Urinary bladder (tissue), 4 donors: ENCODE results near the gene RPL19. TPM values are rescaled to one million over a fixed set of nuclear protein-coding genes. Genes with fewer than 3 reads are reported as not detected.

Experiments used
- DNase-seq: peaks from one replicate; pipeline ENCODE4 v3.0.0-alpha.2; 2015; ENCODE audit errors: extremely low spot score
- H3K27ac ChIP-seq: one replicate; pipeline ENCODE4 v1.5.1; 2013; ENCODE audit warnings: low read depth, mild to moderate bottlenecking, moderate library complexity
- H3K36me3 ChIP-seq: one replicate; pipeline ENCODE4 v1.6.1; 2013; ENCODE audit warnings: mild to moderate bottlenecking, moderate library complexity; ENCODE audit not compliant: insufficient read depth
- H3K4me1 ChIP-seq: one replicate; pipeline ENCODE4 v1.6.1; 2013; ENCODE audit warnings: mild to moderate bottlenecking, moderate library complexity; ENCODE audit not compliant: insufficient read depth
- H3K4me3 ChIP-seq: one replicate; pipeline ENCODE4 v1.5.1; 2013; ENCODE audit warnings: low read depth, low read length
- WGBS: extraction: QIAGEN DNeasy Blood & Tissue Kit; methylation state at CpG from one replicate; pipeline ENCODE4 v1.1.7; 2013; 5-methylcytosine and 5-hydroxymethylcytosine counted together
- polyA plus RNA-seq: library from polyadenylated mRNA; stranded (reverse); fragments of 200-250 nt; gene quantifications from one replicate; pipeline ENCODE4 v1.2.3, GENCODE V29; 2013
- total RNA-seq: library from RNA; depleted of rRNA; stranded (reverse); fragments of >200 nt; gene quantifications from one replicate; pipeline ENCODE4 v1.2.3, GENCODE V29; 2014
- donor health status: healthy with polysubstance abuse.
- donor health status: healthy.

Gene RPL19
- total and polyA plus RNA-seq, 2 donors, result 1,329 to 2,653 TPM

DNA sequence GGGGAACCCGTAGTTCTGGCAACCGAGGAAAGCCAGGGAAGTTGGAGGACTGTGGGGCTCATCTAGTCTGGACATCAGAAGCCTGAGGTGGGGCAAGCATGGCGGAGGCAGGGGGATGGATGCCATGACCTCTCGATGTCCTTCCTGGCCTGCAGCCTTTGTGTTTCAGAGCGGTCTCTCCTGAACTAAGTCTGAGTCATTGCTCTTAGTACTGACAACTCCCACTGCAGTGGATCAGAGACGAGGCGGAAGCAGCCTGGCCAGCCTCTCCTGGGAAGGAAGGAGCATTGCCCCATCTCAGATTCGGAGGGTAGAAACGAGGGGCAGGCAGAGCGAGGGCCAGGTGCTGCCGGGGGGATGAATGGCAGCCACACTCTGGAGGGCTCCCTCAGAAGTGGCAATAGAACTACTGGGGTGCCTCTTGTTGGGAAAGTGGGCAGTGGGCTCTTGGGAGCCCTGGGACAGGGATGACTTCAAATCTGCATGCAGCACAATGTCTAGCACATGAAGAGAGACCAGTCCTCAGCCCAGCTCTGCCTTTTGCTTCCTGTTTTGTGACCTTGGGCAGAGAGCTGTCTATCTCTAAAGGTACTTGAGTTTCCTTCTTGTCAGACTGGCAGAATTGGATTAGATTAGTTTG lies 29.3 kb downstream of the RPL19 start:
- WGBS, result 60% methylated on average over 11 of the region's 11 CpGs
- Histone ChIP-seq H3K4me3 (no peak overlapping the region), H3K36me3 (no peaks in the 10 kb centered on the region), H3K4me1 (no peaks in the 10 kb centered on the region), H3K27ac (no peak overlapping the region)
- DNase-seq, result no peak

DNA sequence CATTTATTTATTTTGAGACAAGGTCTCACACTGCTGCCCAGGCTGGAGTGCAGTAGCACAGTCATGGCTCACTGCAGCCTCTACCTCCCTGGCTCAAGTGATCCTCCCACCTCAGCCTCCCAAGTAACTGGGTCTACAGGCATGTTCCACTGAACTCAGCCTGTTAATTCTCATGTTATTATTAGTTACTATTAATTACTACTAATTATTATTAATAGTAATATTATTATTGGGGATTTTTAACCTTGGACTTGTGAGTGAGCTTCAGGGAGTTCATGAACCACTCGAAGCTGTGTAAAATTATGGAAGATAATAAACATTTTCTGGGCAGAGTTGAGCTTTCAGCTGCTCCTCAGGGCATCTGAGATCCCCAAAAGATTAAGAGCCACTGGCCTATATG lies 30.3 kb downstream of the RPL19 start:
- H3K27ac ChIP-seq, result no peak overlapping the region
- no peak overlapping the region for H3K4me3 ChIP-seq
- no peak for DNase-seq
- 37% methylated on average over 1 of the region's 1 CpG for WGBS
- H3K36me3 ChIP-seq, result no peaks in the 10 kb centered on the region
- no peaks in the 10 kb centered on the region for H3K4me1 ChIP-seq

DNA sequence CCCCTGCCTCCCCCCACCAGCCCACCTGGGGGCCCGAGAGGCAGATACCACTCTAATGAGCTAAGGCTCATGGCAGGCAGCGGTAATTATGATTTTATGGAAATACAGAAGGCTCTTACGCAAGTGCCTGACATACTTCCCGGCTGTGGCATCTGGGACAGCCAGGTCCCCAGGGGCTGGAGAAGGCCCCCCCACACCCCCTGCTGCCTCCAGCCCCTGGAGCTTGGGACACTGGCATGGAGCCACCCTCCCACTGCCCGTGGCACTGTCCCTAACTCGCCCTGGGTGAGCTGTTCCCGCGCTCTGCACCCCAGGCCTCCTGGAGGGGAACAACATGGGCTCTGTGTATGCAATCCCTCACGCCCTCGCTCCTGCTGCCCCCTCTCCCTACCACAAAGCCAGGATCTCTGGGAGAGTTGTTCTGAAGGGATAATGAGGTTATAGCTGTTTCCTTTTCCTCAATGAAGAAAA lies 31.0 kb downstream of the RPL19 start:
- no peak for DNase-seq
- Histone ChIP-seq H3K36me3 (no peaks in the 10 kb centered on the region), H3K27ac (no peak overlapping the region), H3K4me3 (no peak overlapping the region), H3K4me1 (no peaks in the 10 kb centered on the region)
- 55% methylated on average over 10 of the region's 10 CpGs for WGBS

DNA sequence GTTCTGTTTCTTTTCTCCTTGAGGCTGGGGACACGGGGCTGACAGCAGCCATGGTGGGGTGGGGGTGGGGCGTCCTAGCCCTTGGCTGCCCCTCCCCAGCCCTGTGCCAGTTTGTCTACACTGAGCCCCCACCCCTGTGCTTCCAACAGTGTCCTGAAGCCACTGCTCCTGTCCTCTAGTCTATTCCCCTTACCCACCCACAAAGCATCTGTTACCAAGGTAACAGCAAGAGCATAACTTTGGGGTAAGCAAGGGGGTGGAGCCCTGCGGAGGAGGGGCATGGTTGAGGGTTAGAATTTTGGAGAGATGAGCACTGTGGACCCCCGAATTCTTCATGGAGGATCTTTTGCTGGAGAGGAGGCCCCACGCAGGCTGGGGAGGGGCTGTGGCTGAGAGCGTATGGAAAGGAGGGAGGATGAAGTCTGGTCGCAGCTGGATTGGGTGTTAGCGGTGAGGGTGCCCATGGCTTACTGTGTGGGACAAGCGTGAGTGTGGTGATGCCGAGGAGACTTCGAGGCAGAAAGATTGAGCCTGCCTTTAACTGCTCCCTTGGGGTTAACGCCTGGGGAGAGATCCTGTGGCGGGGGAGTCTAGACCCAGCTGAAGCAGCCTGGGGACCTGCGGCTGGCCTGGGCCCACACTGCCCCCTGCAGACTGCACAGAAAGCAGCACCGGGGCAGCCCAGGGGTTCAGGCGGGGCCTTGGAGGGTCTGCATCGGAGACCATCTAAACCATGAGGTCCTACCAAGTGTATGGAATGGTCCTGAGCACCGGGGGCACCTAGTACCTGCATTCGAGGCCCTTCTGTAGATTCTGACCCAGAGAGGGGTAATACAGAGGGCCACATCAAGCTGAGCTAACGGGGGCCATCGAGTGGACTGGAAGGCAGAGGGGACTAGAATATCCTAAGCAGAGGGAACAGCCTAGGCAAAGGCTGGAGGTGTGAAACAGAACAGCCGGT lies 31.8 kb downstream of the RPL19 start:
- no peaks in the 10 kb centered on the region for H3K4me1 ChIP-seq
- 10% methylated on average over 22 of the region's 22 CpGs for WGBS
- DNase-seq, result no peak
- no peak overlapping the region for H3K4me3 ChIP-seq
- H3K27ac ChIP-seq, result no peak overlapping the region
- H3K36me3 ChIP-seq, result no peaks in the 10 kb centered on the region

DNA sequence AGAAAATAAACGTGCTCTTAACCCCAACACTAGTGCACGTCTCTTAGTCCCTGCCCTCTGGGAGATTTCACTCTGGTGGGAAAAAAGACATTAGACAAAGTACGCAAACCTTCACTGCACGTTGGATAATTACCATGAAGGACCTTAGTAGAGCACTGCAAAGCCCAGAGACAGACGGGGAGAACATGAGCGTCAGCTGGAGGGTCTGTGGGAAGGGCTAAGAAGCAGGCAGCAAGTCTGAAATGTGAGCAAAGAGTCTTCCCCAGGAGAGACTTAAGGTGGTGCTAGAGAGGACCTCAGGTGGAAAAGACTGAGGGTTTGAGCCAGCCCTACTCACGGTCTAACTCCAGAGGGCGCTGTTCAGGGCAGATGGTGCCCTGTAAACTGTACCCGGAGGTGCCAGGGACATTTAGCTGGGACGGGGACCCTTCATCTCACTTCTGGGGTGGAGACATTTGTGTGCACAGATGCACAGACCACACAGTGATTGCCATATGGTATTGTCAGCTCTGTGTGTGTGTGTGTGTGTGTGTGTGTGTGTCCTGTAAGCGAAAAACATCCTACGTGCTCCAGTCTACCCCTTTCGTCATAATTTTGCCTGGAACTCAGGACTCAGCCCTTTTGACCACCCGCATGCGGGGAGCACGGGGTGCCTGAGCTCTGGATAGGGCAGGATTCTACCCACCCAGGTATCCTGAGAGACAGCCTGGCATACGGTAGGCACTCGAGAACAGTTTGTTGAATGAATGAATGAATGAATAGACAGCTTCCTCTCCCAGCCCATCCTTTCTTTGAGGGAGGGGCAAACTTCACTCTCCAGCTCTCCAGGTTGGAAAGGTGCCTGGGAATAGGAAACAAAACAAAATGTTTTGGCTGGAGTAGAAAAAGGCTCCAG lies 35.7 kb downstream of the RPL19 start:
- 32% methylated on average over 18 of the region's 18 CpGs for WGBS

DNA sequence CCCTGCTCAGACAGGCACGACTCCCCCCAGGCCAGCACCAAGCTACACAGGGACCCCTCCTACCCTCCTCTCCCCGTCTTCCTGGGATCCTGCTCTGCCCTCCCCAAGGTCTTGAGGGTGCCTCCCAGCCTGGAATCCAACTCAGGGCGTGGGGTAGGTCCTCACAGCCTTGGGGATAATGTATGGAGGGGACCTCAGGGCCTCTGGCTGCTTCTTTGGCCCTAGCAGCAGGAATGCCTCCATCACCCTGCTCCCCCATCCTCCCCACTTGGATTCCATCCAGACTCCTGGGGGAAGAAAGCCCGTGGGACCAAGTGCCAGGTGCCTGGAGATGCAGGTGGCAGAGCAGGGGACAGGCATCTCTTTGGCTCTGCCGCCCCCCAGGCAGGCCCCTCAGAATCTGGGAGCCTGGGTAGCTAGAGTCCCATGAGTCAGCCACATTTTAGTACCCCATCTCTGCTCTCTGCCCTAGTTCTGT lies 36.4 kb downstream of the RPL19 start:
- Histone ChIP-seq H3K27ac (no peak overlapping the region), H3K36me3 (no peaks in the 10 kb centered on the region), H3K4me1 (no peaks in the 10 kb centered on the region), H3K4me3 (no peak overlapping the region)
- 42% methylated on average over 5 of the region's 5 CpGs for WGBS
- no peak for DNase-seq

More for the DNA sequence above, 35.7 kb downstream of the RPL19 start:
- Histone ChIP-seq H3K27ac (no peak overlapping the region), H3K36me3 (no peaks in the 10 kb centered on the region), H3K4me3 (no peak overlapping the region), H3K4me1 (no peaks in the 10 kb centered on the region)
- DNase-seq, result no peak

DNA sequence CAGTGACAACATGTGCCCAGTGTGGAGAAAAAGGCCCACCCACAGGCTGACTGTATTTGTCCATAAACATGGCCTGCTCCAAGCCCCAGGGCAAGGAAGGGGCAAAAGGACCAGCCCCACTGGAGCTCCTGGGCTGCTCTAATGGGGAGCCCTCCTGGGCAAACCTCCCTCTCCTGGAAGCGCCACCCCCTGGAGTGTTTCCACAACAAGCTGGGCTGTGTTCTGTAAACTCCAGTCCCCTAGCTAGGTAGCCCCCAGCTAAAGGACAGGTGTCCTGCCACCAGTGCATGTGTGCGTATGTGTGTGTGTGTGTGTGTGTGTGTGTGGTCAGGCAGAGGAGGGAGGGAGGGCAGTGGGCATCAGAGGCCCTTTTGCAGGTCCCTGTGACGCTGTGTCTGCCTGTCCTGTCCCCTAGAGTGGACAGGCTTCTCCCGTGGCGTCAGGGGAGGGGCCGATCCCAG lies 36.9 kb downstream of the RPL19 start:
- H3K27ac ChIP-seq, result no peak overlapping the region
- H3K4me3 ChIP-seq, result no peak overlapping the region
- no peak for DNase-seq
- H3K4me1 ChIP-seq, result no peaks in the 10 kb centered on the region
- WGBS, result 79% methylated on average over 6 of the region's 6 CpGs
- H3K36me3 ChIP-seq, result no peaks in the 10 kb centered on the region

DNA sequence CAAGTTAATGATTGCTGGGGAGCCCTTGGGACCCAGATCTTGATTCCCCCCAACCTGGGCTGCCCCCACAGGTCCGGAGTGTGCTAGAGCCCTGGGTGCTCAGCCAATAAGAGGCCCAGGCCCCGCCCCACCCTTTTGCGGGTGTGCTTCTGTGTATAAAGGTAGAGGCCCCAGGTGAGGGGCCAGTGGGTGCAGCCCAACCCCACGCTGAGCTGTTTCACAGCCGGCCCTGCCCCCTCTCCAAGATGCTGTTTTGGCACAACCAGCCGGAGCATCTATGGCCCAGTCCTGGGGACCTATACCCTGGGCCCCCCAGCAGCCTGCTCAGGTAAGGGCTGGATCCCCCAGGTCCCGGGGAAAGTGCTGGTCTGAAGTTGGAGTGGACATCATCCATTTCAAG lies 37.5 kb downstream of the RPL19 start:
- WGBS, result 68% methylated on average over 7 of the region's 7 CpGs
- H3K4me3 ChIP-seq, result no peak overlapping the region
- H3K27ac ChIP-seq, result no peak overlapping the region
- DNase-seq, result no peak
- H3K4me1 ChIP-seq, result no peaks in the 10 kb centered on the region
- H3K36me3 ChIP-seq, result no peaks in the 10 kb centered on the region

DNA sequence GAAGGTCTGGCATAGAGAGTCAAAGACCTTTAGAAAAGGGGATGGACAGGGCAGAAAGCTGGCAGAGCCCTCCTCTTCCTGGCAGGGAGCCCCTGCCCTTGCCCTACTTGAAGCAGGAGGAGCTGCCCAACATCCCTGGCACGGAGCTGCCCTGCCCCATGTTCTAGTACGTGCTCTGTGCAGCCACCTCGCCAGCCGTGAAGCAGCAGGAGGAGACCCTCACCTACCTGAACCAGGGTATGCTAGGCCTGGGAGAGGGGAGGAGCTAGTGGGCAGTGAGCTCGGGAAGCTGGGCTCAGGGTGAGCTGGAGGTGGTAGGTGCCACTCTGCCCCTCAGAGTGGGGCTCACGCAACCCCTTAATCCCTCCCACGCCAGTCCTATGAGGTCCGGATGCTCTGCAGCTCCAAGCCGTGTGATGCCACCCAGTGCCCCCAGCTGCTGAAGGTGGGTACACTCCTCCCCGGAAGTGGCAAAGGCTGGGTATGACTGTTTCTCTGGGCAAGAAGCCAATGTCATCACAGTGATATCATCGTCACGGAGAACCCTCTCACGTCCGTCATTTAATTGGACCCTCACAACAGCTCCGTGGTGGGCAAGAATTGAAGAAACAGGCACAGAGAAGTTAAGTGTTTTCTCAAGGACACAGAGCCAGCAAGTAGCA lies 38.4 kb downstream of the RPL19 start:
- H3K4me3 ChIP-seq, result no peak overlapping the region
- no peaks in the 10 kb centered on the region for H3K36me3 ChIP-seq
- H3K27ac ChIP-seq, result no peak overlapping the region
- no peak for DNase-seq
- WGBS, result 51% methylated on average over 15 of the region's 15 CpGs
- no peaks in the 10 kb centered on the region for H3K4me1 ChIP-seq

DNA sequence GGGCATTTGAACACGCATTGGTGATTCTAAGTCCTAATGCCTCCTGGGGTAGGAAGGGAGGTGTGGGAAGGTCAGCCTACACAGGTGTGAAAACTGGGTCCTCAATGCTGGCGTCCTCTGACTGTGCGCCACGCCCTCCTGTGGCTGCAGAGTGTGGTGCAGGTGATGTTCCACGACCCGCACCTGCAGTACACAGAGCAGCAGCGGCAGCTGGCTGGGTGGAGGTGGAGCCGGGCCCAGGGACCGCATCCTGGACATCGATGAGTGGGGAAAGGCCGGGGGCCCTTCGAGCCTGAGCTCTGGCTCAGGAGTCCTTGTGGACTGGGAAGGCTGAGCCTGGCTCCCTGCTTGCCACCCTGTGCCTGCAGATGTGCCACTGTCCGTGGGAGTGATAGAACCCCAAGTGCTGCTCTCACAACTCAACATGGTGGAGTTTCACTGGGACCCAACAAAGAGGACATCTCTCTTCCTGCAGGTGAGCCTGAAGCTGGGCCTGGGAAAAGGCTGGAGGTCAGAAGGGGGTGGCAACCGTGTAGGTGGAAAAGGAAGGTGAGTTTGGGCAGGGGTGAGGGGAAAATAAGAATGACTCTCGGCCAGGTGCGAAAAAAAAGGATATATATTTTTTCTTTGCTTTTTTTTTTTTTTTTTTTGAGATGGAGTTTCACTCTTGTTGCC lies 39.7 kb downstream of the RPL19 start:
- no peak for DNase-seq
- H3K4me1 ChIP-seq, result no peaks in the 10 kb centered on the region
- H3K36me3 ChIP-seq, result no peaks in the 10 kb centered on the region
- 28% methylated on average over 16 of the region's 16 CpGs for WGBS
- no peak overlapping the region for H3K4me3 ChIP-seq
- H3K27ac ChIP-seq, result no peak overlapping the region

DNA sequence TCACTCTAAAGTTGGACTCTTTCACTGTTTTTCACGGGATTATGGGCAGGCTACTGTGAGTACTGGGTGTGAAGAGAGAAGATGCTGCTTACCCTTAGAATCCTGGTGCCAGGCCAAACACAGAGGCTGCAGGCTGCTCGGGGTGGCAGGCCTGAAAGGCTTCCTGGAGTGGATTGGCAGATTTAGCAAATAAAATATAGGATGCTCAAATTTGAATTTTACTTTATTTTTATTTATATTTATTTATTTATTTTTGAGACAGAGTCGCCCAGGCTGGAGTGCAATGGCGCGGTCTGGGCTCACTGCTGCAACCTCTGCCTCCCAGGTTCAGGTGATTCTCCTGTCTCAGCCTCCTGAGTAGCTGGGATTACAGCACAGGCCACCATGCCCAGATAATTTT lies 40.5 kb downstream of the RPL19 start:
- Histone ChIP-seq H3K4me1 (no peaks in the 10 kb centered on the region), H3K4me3 (no peak overlapping the region), H3K36me3 (no peaks in the 10 kb centered on the region), H3K27ac (no peak overlapping the region)
- WGBS, result 86% methylated on average over 5 of the region's 5 CpGs
- no peak for DNase-seq

DNA sequence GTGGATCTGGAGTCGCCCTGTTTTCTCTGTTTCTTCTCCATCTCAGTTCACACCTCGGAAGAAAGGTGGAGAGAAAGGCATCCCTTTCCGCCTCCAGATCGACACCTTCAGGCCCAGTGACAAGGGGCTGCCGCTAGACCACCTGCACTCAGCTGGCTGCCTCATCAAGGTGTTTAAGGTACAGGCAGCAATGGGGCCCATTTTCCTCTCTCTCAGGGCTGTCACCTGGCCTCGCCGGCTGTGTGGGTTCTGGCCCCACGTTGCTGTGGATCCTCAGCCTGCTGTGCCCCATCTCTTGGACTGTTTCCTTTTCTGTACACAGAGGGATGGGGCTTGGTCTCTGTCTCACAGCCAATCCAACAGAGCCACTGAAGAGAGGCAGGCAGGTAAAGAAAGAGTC lies 43.1 kb downstream of the RPL19 start:
- no peaks in the 10 kb centered on the region for H3K36me3 ChIP-seq
- no peak for DNase-seq
- no peak overlapping the region for H3K4me3 ChIP-seq
- 81% methylated on average over 8 of the region's 8 CpGs for WGBS
- no peaks in the 10 kb centered on the region for H3K4me1 ChIP-seq
- no peak overlapping the region for H3K27ac ChIP-seq
